Measurements from ENCODE around the gene GADD45G. TPM values are rescaled to one million over a fixed set of nuclear protein-coding genes. Genes with fewer than 3 reads are reported as not detected.

Gene GADD45G
- polyA plus RNA-seq, 1 experiment: 0.07 TPM

GRCh38 chr9:89648247-89649000 is 43.6 kb downstream of the GADD45G start:
- CTCF ChIA-PET: no interaction called here
- POLR2A ChIA-PET: no interaction called here

GRCh38 chr9:89649039-89649691 is 44.4 kb downstream of the GADD45G start:
- no peak for DNase-seq (ENCODE audit: low read depth, low spot score)
- Histone ChIP-seq H3K27me3 (ENCODE audit: control insufficient read depth, insufficient read depth, low read length) (peaks cover 2% of the 10 kb centered on the region), H3K9me3 (ENCODE audit: control insufficient read depth, insufficient read depth, low read length) (no peaks in the 10 kb centered on the region), H3K27ac (ENCODE audit: low read depth, low read length) (no peak overlapping the region), H3K4me3 (ENCODE audit: low read depth, low read length) (no peak overlapping the region)
- TF ChIP-seq CTCF (IDR thresholded peaks at IDR 0.05; ENCODE audit: low read depth, low read length): no peak
- POLR2A ChIA-PET: no interaction called here
- CTCF ChIA-PET: no interaction called here

More at GRCh38 chr9:89648247-89649000, 43.6 kb downstream of the GADD45G start:
- H3K4me3 ChIP-seq (ENCODE audit: low read depth, low read length): no peak overlapping the region
- no peak for TF ChIP-seq CTCF (IDR thresholded peaks at IDR 0.05; ENCODE audit: low read depth, low read length)
- no peak overlapping the region for H3K27ac ChIP-seq (ENCODE audit: low read depth, low read length)
- no peak for DNase-seq (ENCODE audit: low read depth, low spot score)
- H3K9me3 ChIP-seq (ENCODE audit: control insufficient read depth, insufficient read depth, low read length): no peaks in the 10 kb centered on the region
- H3K27me3 ChIP-seq (ENCODE audit: control insufficient read depth, insufficient read depth, low read length): peaks cover 2% of the 10 kb centered on the region

DNA sequence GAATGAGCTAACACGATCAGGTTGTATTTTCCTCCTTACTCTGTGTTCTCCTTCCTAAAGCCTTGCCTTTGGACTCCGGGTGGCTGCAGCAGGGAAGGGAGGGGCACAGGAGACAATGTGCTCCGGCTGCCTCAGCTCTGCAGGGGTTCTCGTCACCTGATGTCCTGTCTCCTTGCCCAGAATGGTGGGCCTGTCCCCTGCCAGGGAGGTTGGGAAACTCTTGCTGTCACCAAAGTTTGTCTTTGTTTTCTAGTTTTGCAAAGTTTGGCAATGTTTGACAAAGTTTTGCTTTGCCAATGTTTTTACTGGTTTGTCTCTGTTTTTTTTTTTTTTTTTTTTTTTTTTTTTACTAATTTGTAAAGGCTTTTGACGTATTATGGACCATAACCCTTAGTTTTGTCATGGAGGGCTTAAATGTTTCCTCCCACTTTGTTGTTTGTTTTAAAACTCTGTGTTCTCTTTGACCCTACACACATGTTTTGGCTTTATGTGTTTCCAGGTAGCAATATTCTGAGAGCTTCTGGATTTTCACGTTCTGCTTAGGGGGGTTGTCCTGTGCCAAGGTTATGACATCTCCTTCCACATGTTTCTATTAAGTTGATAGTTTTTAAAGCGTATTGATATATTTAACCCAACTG is 49.3 kb downstream of the GADD45G start:
- no peak for TF ChIP-seq CTCF (IDR thresholded peaks at IDR 0.05; ENCODE audit: low read depth, low read length)
- CTCF ChIA-PET: no interaction called here
- Histone ChIP-seq H3K9me3 (ENCODE audit: control insufficient read depth, insufficient read depth, low read length) (no peaks in the 10 kb centered on the region), H3K27ac (ENCODE audit: low read depth, low read length) (no peak overlapping the region), H3K4me3 (ENCODE audit: low read depth, low read length) (no peak overlapping the region), H3K27me3 (ENCODE audit: control insufficient read depth, insufficient read depth, low read length) (peaks cover 2% of the 10 kb centered on the region)
- no peak for DNase-seq (ENCODE audit: low read depth, low spot score)
- POLR2A ChIA-PET: no interaction called here

DNA sequence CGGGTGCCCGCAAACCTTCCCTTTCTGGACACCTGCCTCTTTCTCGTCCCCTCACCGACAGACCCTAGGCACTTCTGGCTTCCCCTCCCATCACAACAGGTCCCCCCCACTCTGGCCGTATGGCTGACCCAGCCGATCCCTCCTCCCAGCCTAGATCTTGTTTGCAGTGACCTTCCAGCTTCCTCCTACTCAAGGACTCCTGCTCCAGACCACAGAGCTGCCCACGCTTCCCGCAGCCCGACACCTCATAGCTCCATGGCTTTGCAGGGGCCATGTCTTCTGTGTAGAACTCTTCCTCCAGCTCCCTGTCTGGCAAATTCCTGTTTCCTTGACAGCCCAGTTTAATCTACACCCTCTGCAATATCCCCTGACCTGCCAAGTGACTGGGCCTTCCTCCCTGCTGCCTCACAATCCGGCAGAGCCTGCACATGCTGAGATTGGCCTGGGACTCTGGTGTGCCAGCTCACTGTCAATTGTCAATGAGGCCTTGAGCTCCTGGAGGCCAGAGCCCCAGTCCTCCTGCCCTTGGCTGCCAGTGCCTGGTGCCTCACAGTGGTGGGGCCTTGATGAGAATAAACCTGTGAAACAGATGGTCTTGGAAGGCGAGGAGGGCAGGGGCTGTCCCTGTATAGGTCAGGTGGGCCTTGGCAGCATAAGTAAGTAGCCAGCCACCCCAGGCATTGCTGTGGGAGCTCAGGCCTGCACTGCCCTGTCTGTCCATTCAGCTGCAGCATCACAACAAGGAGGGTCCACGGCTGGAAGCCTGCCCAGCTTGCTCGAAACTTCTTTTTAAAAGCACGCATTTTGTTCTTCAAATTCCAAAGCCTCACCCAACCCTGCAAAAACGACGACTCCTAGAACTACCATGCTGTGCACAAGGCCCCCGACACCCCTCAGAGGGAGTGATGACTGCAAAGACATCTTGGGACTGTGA is 50.5 kb downstream of the GADD45G start:
- no peak overlapping the region for H3K4me3 ChIP-seq (ENCODE audit: low read depth, low read length)
- no peaks in the 10 kb centered on the region for H3K9me3 ChIP-seq (ENCODE audit: control insufficient read depth, insufficient read depth, low read length)
- TF ChIP-seq CTCF (IDR thresholded peaks at IDR 0.05; ENCODE audit: low read depth, low read length): no peak
- CTCF ChIA-PET: no interaction called here
- peaks cover 2% of the 10 kb centered on the region for H3K27me3 ChIP-seq (ENCODE audit: control insufficient read depth, insufficient read depth, low read length)
- no peak overlapping the region for H3K27ac ChIP-seq (ENCODE audit: low read depth, low read length)
- POLR2A ChIA-PET: no interaction called here
- no peak for DNase-seq (ENCODE audit: low read depth, low spot score)

Other genes with a start within 250 kb of the GADD45G start
- gene SEMA4D, start 106.9 kb upstream of the GADD45G start, polyA plus RNA-seq (2011; rRNA removed): 2.8 and 3.2 TPM in 2 replicates